HCT116 (cell line): Measurements from ENCODE around the gene CFAP97. TPM values are rescaled to one million over a fixed set of nuclear protein-coding genes. Genes with fewer than 3 reads are reported as not detected.

Experiments used
- ATAC-seq: fragments of 200-7000 bp; cut with Tn5 transposase; 2 replicates; pipeline ENCODE4 v1.9.1; 2020; ENCODE audit warnings: mild to moderate bottlenecking, moderate library complexity
- BruUV-seq: library from RNA; stranded (reverse); fragments of 400-500 nt; replicated peaks from 2 replicates; lab custom pipeline; 2021; lab: Mats Ljungman, UMichigan
- CTCF ChIA-PET: fragments of 300-600 bp; sonication (Branson Sonifier 250); formaldehyde crosslinking; loops from one replicate; lab custom pipeline; 2021; ENCODE audit warnings: antibody characterized with exemption; lab: Charles Lee
- POLR2A ChIA-PET: fragments of 300-600, 350-600 bp; sonication (Branson Sonifier 250); formaldehyde crosslinking; loops from one replicate; lab custom pipeline; 2021; ENCODE audit warnings: antibody characterized with exemption; lab: Charles Lee
- RAD21 ChIA-PET, 2 experiments: fragments of 300-600 bp; sonication (Branson Sonifier 250); formaldehyde crosslinking; loops; one replicate each; lab custom pipeline; 2023; ENCODE audit warnings: low total read pairs in 2 of 2; ENCODE audit not compliant: uncharacterized antibody in 2 of 2, unreplicated experiment in 2 of 2, low non-redundant PET in 1 of 2; lab: Charles Lee
- DNase-seq: peaks from one replicate; pipeline ENCODE4 v3.0.0-alpha.2; 2010; ENCODE audit warnings: low read depth, low spot score
- H2AFZ ChIP-seq: fragments of 200-600 bp; shearing (Covaris generic), sonication (generic); 2 replicates; pipeline ENCODE4 v1.6.1; 2017; ENCODE audit warnings: low read depth, mixed run types, mixed read lengths, antibody characterized with exemption, low read length; ENCODE audit not compliant: poor library complexity, severe bottlenecking
- H3K27ac ChIP-seq: 2 replicates; pipeline ENCODE4 v1.5.1; 2012; ENCODE audit warnings: low read depth, low read length
- H3K27me3 ChIP-seq: fragments of 200-600 bp; sonication (generic); 2 replicates; pipeline ENCODE4 v1.6.1; 2016; ENCODE audit warnings: mixed run types, low read length, mixed read lengths; ENCODE audit not compliant: insufficient read depth
- H3K36me3 ChIP-seq, 2 experiments: fragments of 200-500 bp in 1 of 2; fragments of 200-600 bp in 1 of 2; sonication (Bioruptor generic) in 1 of 2; sonication (generic) in 1 of 2; 2 replicates each; pipeline versions ENCODE4 v1.5.1 to v1.6.1; 2014 to 2016; ENCODE audit warnings: low read length in 2 of 2, inconsistent platforms in 1 of 2, mixed read lengths in 1 of 2, mixed run types in 1 of 2; ENCODE audit not compliant: insufficient read depth in 2 of 2, control insufficient read depth in 1 of 2
- H3K4me1 ChIP-seq, 2 experiments: fragments of 200-600 bp in 1 of 2; sonication (generic) in 1 of 2; 2 replicates each; pipeline versions ENCODE4 v1.5.1 to v1.6.1; 2012 to 2017; ENCODE audit warnings: low read length in 2 of 2, inconsistent platforms in 1 of 2, mild to moderate bottlenecking in 1 of 2, mixed read lengths in 1 of 2, mixed run types in 1 of 2, moderate library complexity in 1 of 2; ENCODE audit not compliant: insufficient read depth in 2 of 2, control insufficient read depth in 1 of 2
- H3K4me2 ChIP-seq: fragments of 200-600 bp; sonication (generic); 2 replicates; pipeline ENCODE4 v1.6.1; 2017; ENCODE audit warnings: mixed run types, low read length, mixed read lengths
- H3K4me3 ChIP-seq, 2 experiments: fragments of 200-600 bp in 1 of 2; sonication (generic) in 1 of 2; replicated peaks in 1 of 2; 2 replicates each; pipeline ENCODE4 v1.5.1; 2011 to 2016; ENCODE audit warnings: low read length in 2 of 2, control low read depth in 1 of 2, low read depth in 1 of 2, mild to moderate bottlenecking in 1 of 2, mixed read lengths in 1 of 2, mixed run types in 1 of 2
- H3K79me2 ChIP-seq: fragments of 200-600 bp; sonication (generic); 2 replicates; pipeline ENCODE4 v1.6.1; 2017; ENCODE audit warnings: mild to moderate bottlenecking, mixed run types, low read length, moderate library complexity, mixed read lengths; ENCODE audit not compliant: insufficient read depth
- H3K9ac ChIP-seq: fragments of 200-600 bp; sonication (generic); 2 replicates; pipeline ENCODE4 v1.6.1; 2016; ENCODE audit warnings: low read length, mixed read lengths
- H3K9me2 ChIP-seq: fragments of 200-600 bp; sonication (generic), shearing (Covaris generic); 2 replicates; pipeline ENCODE4 v1.6.1; 2017; ENCODE audit warnings: mixed run types, mild to moderate bottlenecking, moderate library complexity; ENCODE audit not compliant: insufficient read depth
- H3K9me3 ChIP-seq, 2 experiments: fragments of 200-500 bp in 1 of 2; fragments of 200-600 bp in 1 of 2; sonication (Bioruptor generic) in 1 of 2; sonication (generic) in 1 of 2; 2 replicates each; pipeline ENCODE4 v1.6.1; 2014 to 2017; ENCODE audit warnings: low read length in 2 of 2, mixed read lengths in 2 of 2, inconsistent platforms in 1 of 2, low read depth in 1 of 2, mild to moderate bottlenecking in 1 of 2, mixed run types in 1 of 2, moderate library complexity in 1 of 2; ENCODE audit not compliant: control insufficient read depth in 1 of 2, insufficient read depth in 1 of 2
- H4K20me1 ChIP-seq: fragments of 200-600 bp; sonication (generic), shearing (Covaris generic); 2 replicates; pipeline ENCODE4 v1.6.1; 2017; ENCODE audit warnings: mixed run types, mild to moderate bottlenecking, moderate library complexity; ENCODE audit not compliant: insufficient read depth
- CBX3 ChIP-seq: IDR thresholded peaks from 2 replicates; pipeline ENCODE4 v1.6.1; 2012; ENCODE audit warnings: low read depth
- CEBPB ChIP-seq: IDR thresholded peaks from 2 replicates; pipeline ENCODE4 v1.6.1; 2012; ENCODE audit warnings: low read depth
- CTCF ChIP-seq, 3 experiments: fragments of 200-600 bp in 1 of 3; sonication (generic) in 1 of 3; IDR thresholded peaks in 2 of 3; conservative IDR thresholded peaks in 1 of 3; 2 replicates each; pipeline ENCODE4 v1.5.1; 2012 to 2017; ENCODE audit warnings: low read depth in 2 of 3, low read length in 2 of 3, antibody characterized with exemption in 1 of 3, borderline replicate concordance in 1 of 3, control low read depth in 1 of 3, mild to moderate bottlenecking in 1 of 3, mixed read lengths in 1 of 3, mixed run types in 1 of 3, moderate library complexity in 1 of 3; ENCODE audit not compliant: insufficient read depth in 1 of 3
- EGR1 ChIP-seq: IDR thresholded peaks from 2 replicates; pipeline ENCODE4 v1.6.1; 2012; ENCODE audit warnings: low read depth
- EZH2 ChIP-seq: fragments of 200-600 bp; sonication (generic); IDR thresholded peaks from 2 replicates; pipeline ENCODE4 v1.6.1; 2017; ENCODE audit warnings: antibody characterized with exemption, mixed run types
- EZH2phosphoT487 ChIP-seq: fragments of 200-600 bp; IDR thresholded peaks from 2 replicates; pipeline ENCODE4 v1.6.1; 2018; ENCODE audit warnings: antibody characterized with exemption, borderline replicate concordance
- JUND ChIP-seq: IDR thresholded peaks from 2 replicates; pipeline ENCODE4 v1.6.1; 2012
- POLR2A ChIP-seq: IDR thresholded peaks from 2 replicates; pipeline ENCODE4 v1.7.0; 2011; ENCODE audit warnings: borderline replicate concordance; ENCODE audit not compliant: insufficient read depth, insufficient read length; ENCODE audit errors: extremely low read depth
- RAD21 ChIP-seq: IDR thresholded peaks from 2 replicates; pipeline ENCODE4 v1.6.1; 2012; ENCODE audit warnings: low read depth, mild to moderate bottlenecking
- SIN3A ChIP-seq: IDR thresholded peaks from 2 replicates; pipeline ENCODE4 v1.6.1; 2012; ENCODE audit warnings: low read depth
- TCF7L2 ChIP-seq: IDR thresholded peaks from 2 replicates; pipeline ENCODE4 v1.7.0; 2011; ENCODE audit warnings: borderline replicate concordance, inconsistent platforms; ENCODE audit not compliant: insufficient read depth, insufficient read length; ENCODE audit errors: extremely low read depth
- YY1 ChIP-seq: IDR thresholded peaks from 2 replicates; pipeline ENCODE4 v1.6.1; 2011; ENCODE audit warnings: low read length, low read depth, moderate library complexity, mild to moderate bottlenecking; ENCODE audit not compliant: insufficient replicate concordance; ENCODE audit errors: extremely low read depth
- ZBTB33 ChIP-seq: IDR thresholded peaks from 2 replicates; pipeline ENCODE4 v1.6.1; 2011; ENCODE audit warnings: mild to moderate bottlenecking, low read length, moderate library complexity; ENCODE audit not compliant: insufficient replicate concordance; ENCODE audit errors: extremely low read depth
- ZFX ChIP-seq: fragments of 450-650 bp; IDR thresholded peaks from 2 replicates; pipeline ENCODE4 v1.6.1; 2017
- ZNF274 ChIP-seq: fragments of 200-500 bp; sonication (Bioruptor generic); IDR thresholded peaks from 2 replicates; pipeline ENCODE4 v1.6.1; 2014; ENCODE audit warnings: mild to moderate bottlenecking, low read depth, low read length, inconsistent platforms
- intact Hi-C: fragments of 100-400 bp; cut with micrococcal nuclease; formaldehyde crosslinking; loops from 2 replicates; pipeline ENCODE4 v1.10.0; 2022
- total RNA-seq: library from RNA; stranded (reverse); gene quantifications from one replicate; pipeline ENCODE4 v1.2.1, GENCODE V29; 2021; ENCODE audit not compliant: unreplicated experiment

The CFAP97 gene
- total RNA-seq, 1 experiment from 2014 or later: 57.7 TPM

GRCh38 chr4:185118876-185119275 is 84.9 kb downstream of the CFAP97 start:
- Histone ChIP-seq H3K9ac (no peak overlapping the region), H3K4me1 (peaks cover 1 to 20% of the 10 kb centered on the region in 2 experiments; a peak in 3 of 4 replicates), H2AFZ (no peak overlapping the region), H3K9me3 (no peaks in the 10 kb centered on the region), H3K9me2 (no peaks in the 10 kb centered on the region), H3K4me2 (no peak overlapping the region), H3K27me3 (no peaks in the 10 kb centered on the region), H3K79me2 (no peaks in the 10 kb centered on the region), H3K4me3 (no peak overlapping the region), H3K36me3 (no peaks in the 10 kb centered on the region), H3K27ac (no peak overlapping the region), H4K20me1 (no peaks in the 10 kb centered on the region)
- ATAC-seq: no peak
- ChIA-PET CTCF (no interaction called here), POLR2A (no interaction called here), RAD21 (no interaction called here)
- intact Hi-C loops: loop anchor here (10.0 kb wide), 1 partner anchor 186 kb away; no protein-coding TSS in a partner anchor
- no peak for TF ChIP-seq POLR2A
- no peak for TF ChIP-seq ZNF274
- TF ChIP-seq TCF7L2: no peak
- no peak for TF ChIP-seq SIN3A
- no peak for TF ChIP-seq ZFX
- no peak for TF ChIP-seq EZH2phosphoT487
- BruUV-seq: no TSS peak
- no peak for DNase-seq

GRCh38 chr4:185117300-185117934 is 86.4 kb downstream of the CFAP97 start:
- H3K4me3 ChIP-seq: no peak overlapping the region
- ATAC-seq (no peak), DNase-seq (no peak)
- ChIA-PET POLR2A (no interaction called here), CTCF (no interaction called here), RAD21 (no interaction called here)
- peak overlapping the region; percentile 66 for H2AFZ ChIP-seq
- intact Hi-C loops: loop anchor here (10.0 kb wide), 1 partner anchor 187 kb away; no protein-coding TSS in a partner anchor
- H3K4me2 ChIP-seq: no peak overlapping the region
- H3K27ac ChIP-seq: no peak overlapping the region
- no TSS peak for BruUV-seq
- H3K79me2 ChIP-seq: no peaks in the 10 kb centered on the region
- peaks cover 16 to 35% of the 10 kb centered on the region in 2 experiments for H3K4me1 ChIP-seq
- no peaks in the 10 kb centered on the region for H3K27me3 ChIP-seq
- H3K9me3 ChIP-seq: no peaks in the 10 kb centered on the region
- H3K9me2 ChIP-seq: no peaks in the 10 kb centered on the region
- no peaks in the 10 kb centered on the region for H3K36me3 ChIP-seq
- no peak overlapping the region for H3K9ac ChIP-seq
- no peaks in the 10 kb centered on the region for H4K20me1 ChIP-seq
- TF ChIP-seq CTCF (IDR thresholded peaks at IDR 0.05 in 2 of 3, conservative IDR thresholded peaks at IDR 0.05 in 1 of 3; ENCODE audit: borderline replicate concordance in 1 of 3, insufficient read depth in 1 of 3, low read depth in 2 of 3, low read length in 2 of 3) (no peak), ZFX (no peak), SIN3A (no peak), CEBPB (no peak), YY1 (no peak), TCF7L2 (no peak), CBX3 (no peak), RAD21 (no peak), JUND (no peak), EZH2 (no peak), ZBTB33 (no peak), EGR1 (no peak)
